H1 (cell line): ENCODE data around the gene WWC1. TPM values are rescaled to one million over a fixed set of nuclear protein-coding genes. Genes with fewer than 3 reads are reported as not detected.

Source experiments
- EZH2 ChIP-seq: fragments of 200-600 bp; sonication (generic); IDR thresholded peaks from 2 replicates; pipeline ENCODE4 v1.7.1; 2012; ENCODE audit warnings: low read depth, mild to moderate bottlenecking, moderate library complexity, low read length, inconsistent platforms; ENCODE audit not compliant: severe bottlenecking
- JUN ChIP-seq: IDR thresholded peaks from 2 replicates; pipeline ENCODE4 v1.6.1; 2011; ENCODE audit warnings: low read depth, mild to moderate bottlenecking, improper control_type of control experiment, low read length
- RBBP5 ChIP-seq: IDR thresholded peaks from 2 replicates; pipeline ENCODE4 v1.7.1; 2012; ENCODE audit warnings: low read depth, mild to moderate bottlenecking, inconsistent platforms, low read length, moderate library complexity, borderline replicate concordance
- polyA plus RNA-seq, 7 experiments: library from polyadenylated mRNA; depleted of rRNA in 3 of 7; stranded (reverse) in 5 of 7; unstranded in 2 of 7; fragments of >200 nt in 5 of 7; fragments of 200-250 nt in 2 of 7; gene quantifications; 1 replicate in 5 of 7; 2 replicates in 1 of 7; 4 replicates in 1 of 7; pipeline versions ENCODE4 v1.2.1 to v1.2.3, GENCODE V29; 2011 to 2013; ENCODE audit warnings: missing spikeins in 2 of 7, mixed read lengths in 2 of 7
- total RNA-seq: library from RNA; stranded (reverse); fragmentation: NEBNext Ultra II Directional; extraction: Animal tissue kit (Norgen Biotek cat#: 25700); gene quantifications from 2 replicates; pipeline ENCODE4 v1.2.1, GENCODE V29; 2021
- TF ChIP-seq, protein P1 (sequence below): fragments of 300-600 bp; sonication (generic); IDR thresholded peaks from 2 replicates; pipeline ENCODE4 v1.7.1; 2012; ENCODE audit warnings: low read length, moderate library complexity, mild to moderate bottlenecking, inconsistent platforms; ENCODE audit not compliant: insufficient replicate concordance

WWC1 gene
- total and polyA plus RNA-seq, 2 of the 8 experiments (the other 6 are each of a cell fraction or from before 2014, with no cell fraction given): 16.4 to 41.1 TPM

DNA sequence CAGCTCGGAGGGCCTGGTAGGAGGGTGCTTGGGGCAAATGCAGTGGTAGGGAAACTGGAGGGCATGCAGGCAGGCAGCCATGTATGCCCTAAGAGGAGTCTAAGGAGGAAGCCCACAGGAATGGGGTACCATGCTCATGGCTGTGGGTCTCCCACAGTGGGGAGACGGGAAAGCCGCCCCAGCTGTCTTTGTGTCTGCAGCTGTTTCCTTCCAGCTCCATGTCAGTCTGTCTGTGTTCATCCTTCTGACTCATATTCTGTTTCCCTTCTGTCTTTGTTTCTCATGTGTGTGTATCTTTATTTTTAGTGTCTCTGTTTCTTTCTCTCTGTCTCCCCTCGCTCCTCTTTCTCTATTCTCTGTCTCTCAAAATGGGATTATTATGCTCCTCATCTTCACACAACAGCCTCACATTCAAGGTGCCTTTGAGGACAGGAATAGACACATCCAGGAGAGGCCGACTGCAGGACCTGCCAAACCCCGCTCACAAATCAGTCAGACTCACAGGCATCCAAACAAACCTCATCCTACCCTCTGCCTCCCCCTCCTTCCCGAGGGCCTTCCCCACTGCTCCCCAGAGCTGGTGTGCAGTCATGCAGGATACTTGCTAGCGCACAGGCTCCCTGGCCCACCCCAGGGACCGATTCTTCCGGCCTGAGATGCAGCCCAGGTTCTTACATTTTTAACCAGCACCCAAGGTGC lies 126.4 kb downstream of the WWC1 start (continued):
- TF ChIP-seq, protein P1, sequence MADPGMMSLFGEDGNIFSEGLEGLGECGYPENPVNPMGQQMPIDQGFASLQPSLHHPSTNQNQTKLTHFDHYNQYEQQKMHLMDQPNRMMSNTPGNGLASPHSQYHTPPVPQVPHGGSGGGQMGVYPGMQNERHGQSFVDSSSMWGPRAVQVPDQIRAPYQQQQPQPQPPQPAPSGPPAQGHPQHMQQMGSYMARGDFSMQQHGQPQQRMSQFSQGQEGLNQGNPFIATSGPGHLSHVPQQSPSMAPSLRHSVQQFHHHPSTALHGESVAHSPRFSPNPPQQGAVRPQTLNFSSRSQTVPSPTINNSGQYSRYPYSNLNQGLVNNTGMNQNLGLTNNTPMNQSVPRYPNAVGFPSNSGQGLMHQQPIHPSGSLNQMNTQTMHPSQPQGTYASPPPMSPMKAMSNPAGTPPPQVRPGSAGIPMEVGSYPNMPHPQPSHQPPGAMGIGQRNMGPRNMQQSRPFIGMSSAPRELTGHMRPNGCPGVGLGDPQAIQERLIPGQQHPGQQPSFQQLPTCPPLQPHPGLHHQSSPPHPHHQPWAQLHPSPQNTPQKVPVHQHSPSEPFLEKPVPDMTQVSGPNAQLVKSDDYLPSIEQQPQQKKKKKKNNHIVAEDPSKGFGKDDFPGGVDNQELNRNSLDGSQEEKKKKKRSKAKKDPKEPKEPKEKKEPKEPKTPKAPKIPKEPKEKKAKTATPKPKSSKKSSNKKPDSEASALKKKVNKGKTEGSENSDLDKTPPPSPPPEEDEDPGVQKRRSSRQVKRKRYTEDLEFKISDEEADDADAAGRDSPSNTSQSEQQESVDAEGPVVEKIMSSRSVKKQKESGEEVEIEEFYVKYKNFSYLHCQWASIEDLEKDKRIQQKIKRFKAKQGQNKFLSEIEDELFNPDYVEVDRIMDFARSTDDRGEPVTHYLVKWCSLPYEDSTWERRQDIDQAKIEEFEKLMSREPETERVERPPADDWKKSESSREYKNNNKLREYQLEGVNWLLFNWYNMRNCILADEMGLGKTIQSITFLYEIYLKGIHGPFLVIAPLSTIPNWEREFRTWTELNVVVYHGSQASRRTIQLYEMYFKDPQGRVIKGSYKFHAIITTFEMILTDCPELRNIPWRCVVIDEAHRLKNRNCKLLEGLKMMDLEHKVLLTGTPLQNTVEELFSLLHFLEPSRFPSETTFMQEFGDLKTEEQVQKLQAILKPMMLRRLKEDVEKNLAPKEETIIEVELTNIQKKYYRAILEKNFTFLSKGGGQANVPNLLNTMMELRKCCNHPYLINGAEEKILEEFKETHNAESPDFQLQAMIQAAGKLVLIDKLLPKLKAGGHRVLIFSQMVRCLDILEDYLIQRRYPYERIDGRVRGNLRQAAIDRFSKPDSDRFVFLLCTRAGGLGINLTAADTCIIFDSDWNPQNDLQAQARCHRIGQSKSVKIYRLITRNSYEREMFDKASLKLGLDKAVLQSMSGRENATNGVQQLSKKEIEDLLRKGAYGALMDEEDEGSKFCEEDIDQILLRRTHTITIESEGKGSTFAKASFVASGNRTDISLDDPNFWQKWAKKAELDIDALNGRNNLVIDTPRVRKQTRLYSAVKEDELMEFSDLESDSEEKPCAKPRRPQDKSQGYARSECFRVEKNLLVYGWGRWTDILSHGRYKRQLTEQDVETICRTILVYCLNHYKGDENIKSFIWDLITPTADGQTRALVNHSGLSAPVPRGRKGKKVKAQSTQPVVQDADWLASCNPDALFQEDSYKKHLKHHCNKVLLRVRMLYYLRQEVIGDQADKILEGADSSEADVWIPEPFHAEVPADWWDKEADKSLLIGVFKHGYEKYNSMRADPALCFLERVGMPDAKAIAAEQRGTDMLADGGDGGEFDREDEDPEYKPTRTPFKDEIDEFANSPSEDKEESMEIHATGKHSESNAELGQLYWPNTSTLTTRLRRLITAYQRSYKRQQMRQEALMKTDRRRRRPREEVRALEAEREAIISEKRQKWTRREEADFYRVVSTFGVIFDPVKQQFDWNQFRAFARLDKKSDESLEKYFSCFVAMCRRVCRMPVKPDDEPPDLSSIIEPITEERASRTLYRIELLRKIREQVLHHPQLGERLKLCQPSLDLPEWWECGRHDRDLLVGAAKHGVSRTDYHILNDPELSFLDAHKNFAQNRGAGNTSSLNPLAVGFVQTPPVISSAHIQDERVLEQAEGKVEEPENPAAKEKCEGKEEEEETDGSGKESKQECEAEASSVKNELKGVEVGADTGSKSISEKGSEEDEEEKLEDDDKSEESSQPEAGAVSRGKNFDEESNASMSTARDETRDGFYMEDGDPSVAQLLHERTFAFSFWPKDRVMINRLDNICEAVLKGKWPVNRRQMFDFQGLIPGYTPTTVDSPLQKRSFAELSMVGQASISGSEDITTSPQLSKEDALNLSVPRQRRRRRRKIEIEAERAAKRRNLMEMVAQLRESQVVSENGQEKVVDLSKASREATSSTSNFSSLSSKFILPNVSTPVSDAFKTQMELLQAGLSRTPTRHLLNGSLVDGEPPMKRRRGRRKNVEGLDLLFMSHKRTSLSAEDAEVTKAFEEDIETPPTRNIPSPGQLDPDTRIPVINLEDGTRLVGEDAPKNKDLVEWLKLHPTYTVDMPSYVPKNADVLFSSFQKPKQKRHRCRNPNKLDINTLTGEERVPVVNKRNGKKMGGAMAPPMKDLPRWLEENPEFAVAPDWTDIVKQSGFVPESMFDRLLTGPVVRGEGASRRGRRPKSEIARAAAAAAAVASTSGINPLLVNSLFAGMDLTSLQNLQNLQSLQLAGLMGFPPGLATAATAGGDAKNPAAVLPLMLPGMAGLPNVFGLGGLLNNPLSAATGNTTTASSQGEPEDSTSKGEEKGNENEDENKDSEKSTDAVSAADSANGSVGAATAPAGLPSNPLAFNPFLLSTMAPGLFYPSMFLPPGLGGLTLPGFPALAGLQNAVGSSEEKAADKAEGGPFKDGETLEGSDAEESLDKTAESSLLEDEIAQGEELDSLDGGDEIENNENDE: no peak
- TF ChIP-seq JUN (no peak), EZH2 (no peak), RBBP5 (no peak)
- TF ChIP-seq, all 59 proteins: peak for 0
